Liver (tissue), 3 donors: ENCODE data around the gene INTS3.

Experiments
- GABPA ChIP-seq, 2 donors: IDR thresholded peaks in 1 of 2; conservative IDR thresholded peaks in 1 of 2; 2 replicates each; pipeline ENCODE4 v1.6.1; 2016; ENCODE audit warnings: antibody characterized with exemption in 2 of 2, mild to moderate bottlenecking in 1 of 2, moderate library complexity in 1 of 2
- RAD21 ChIP-seq, 2 donors: IDR thresholded peaks; 2 replicates each; pipeline ENCODE4 v1.6.1; 2016; ENCODE audit warnings: antibody characterized with exemption in 2 of 2, mild to moderate bottlenecking in 2 of 2
- RXRA ChIP-seq, 2 donors: IDR thresholded peaks; 2 replicates each; pipeline ENCODE4 v1.6.1; 2017 to 2018; ENCODE audit warnings: antibody characterized with exemption in 2 of 2, mild to moderate bottlenecking in 1 of 2
- SP1 ChIP-seq: IDR thresholded peaks from 2 replicates; pipeline ENCODE4 v1.6.1; 2018; ENCODE audit warnings: antibody characterized with exemption, mild to moderate bottlenecking
- TAF1 ChIP-seq: conservative IDR thresholded peaks from 2 replicates; pipeline ENCODE4 v1.6.1; 2016; ENCODE audit warnings: antibody characterized with exemption, mild to moderate bottlenecking
- YY1 ChIP-seq: IDR thresholded peaks from 2 replicates; pipeline ENCODE4 v1.6.1; 2016; ENCODE audit warnings: antibody characterized with exemption, mild to moderate bottlenecking
- TF ChIP-seq, protein P1 (sequence below): fragments of 150-350 bp; IDR thresholded peaks from 2 replicates; pipeline ENCODE4 v1.5.1; 2017; ENCODE audit warnings: improper control_type of control experiment, low read depth, low read length; ENCODE audit not compliant: missing input control
- donor health status: healthy.
- donor health status: healthy.

DNA sequence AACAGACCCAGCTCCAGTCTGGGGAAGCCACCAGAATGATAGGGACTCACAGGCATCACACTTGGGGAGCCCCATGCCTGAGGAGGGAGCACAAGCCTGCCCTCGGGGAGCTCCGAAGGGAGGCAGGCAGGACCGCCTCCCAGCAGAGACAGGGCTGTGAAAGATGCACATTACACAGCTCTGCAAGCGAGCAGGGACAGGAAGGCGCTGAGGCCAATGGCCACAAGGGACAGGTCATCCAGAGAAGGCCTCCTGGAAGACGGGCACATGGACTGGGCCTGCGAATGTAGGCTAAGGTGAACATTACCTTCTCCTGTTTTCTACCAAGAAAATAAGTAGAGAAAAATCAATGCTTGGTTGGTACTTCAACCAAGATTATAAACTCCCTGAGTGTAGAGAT, 45.1 kb upstream of the INTS3 start:
- TF ChIP-seq RXRA (IDR thresholded peaks at IDR 0.05) = no peak
- no peak for TF ChIP-seq TAF1
- TF ChIP-seq, protein P1, sequence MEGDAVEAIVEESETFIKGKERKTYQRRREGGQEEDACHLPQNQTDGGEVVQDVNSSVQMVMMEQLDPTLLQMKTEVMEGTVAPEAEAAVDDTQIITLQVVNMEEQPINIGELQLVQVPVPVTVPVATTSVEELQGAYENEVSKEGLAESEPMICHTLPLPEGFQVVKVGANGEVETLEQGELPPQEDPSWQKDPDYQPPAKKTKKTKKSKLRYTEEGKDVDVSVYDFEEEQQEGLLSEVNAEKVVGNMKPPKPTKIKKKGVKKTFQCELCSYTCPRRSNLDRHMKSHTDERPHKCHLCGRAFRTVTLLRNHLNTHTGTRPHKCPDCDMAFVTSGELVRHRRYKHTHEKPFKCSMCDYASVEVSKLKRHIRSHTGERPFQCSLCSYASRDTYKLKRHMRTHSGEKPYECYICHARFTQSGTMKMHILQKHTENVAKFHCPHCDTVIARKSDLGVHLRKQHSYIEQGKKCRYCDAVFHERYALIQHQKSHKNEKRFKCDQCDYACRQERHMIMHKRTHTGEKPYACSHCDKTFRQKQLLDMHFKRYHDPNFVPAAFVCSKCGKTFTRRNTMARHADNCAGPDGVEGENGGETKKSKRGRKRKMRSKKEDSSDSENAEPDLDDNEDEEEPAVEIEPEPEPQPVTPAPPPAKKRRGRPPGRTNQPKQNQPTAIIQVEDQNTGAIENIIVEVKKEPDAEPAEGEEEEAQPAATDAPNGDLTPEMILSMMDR = no peak
- TF ChIP-seq YY1 = no peak
- TF ChIP-seq SP1 = no peak
- no peak for TF ChIP-seq RAD21 (IDR thresholded peaks at IDR 0.05)
- TF ChIP-seq GABPA (IDR thresholded peaks at IDR 0.05 in 1 of 2, conservative IDR thresholded peaks at IDR 0.05 in 1 of 2) = no peak
